Vagina (tissue), 2 donors: ENCODE measurements around the gene ODAM. TPM values are rescaled to one million over a fixed set of nuclear protein-coding genes. Genes with fewer than 3 reads are reported as not detected.
"Not testable (repeated sequence)": the region's sequence is repeated elsewhere in the genome, so short reads cannot be mapped to it uniquely, and the experiment has no call there.

Source experiments
- DNase-seq, 2 donors: peaks; one replicate each; pipeline ENCODE4 v3.0.0-alpha.2; 2017; ENCODE audit errors: extremely low spot score in 2 of 2
- H3K27ac ChIP-seq: fragments of 200-600 bp; sonication (generic); one replicate; pipeline ENCODE4 v1.5.1; 2019
- H3K27me3 ChIP-seq: fragments of 200-600 bp; sonication (generic); one replicate; pipeline ENCODE4 v1.5.1; 2019
- H3K36me3 ChIP-seq, 2 donors: fragments of 200-600 bp; sonication (generic); one replicate each; pipeline ENCODE4 v1.5.1; 2017 to 2019
- H3K4me1 ChIP-seq: fragments of 200-600 bp; sonication (generic); one replicate; pipeline ENCODE4 v1.5.1; 2019
- H3K4me3 ChIP-seq, 2 donors: fragments of 200-600 bp; sonication (generic); 1 replicate in 1 of 2; 2 replicates in 1 of 2; pipeline ENCODE4 v1.5.1; 2016 to 2019
- H3K9me3 ChIP-seq: fragments of 200-600 bp; sonication (generic); one replicate; pipeline ENCODE4 v1.5.1; 2019
- POLR2A ChIP-seq, 2 donors: fragments of 450-650 bp; IDR thresholded peaks; one replicate each; pipeline ENCODE4 v1.6.1; 2017; ENCODE audit warnings: antibody characterized with exemption in 2 of 2, mild to moderate bottlenecking in 2 of 2, moderate library complexity in 2 of 2
- POLR2AphosphoS5 ChIP-seq, 2 donors: sonication (generic); formaldehyde crosslinking; IDR thresholded peaks; one replicate each; pipeline ENCODE4 v1.9.0; 2017; ENCODE audit warnings: antibody characterized with exemption in 2 of 2, mild to moderate bottlenecking in 2 of 2, low read depth in 1 of 2; ENCODE audit not compliant: insufficient read depth in 1 of 2
- intact Hi-C: fragments of 100-400 bp; cut with DNase I; formaldehyde crosslinking; loops from one replicate; pipeline ENCODE4 v1.15.1; 2023
- total RNA-seq: library from RNA; depleted of rRNA; stranded (reverse); fragments of >200 nt; gene quantifications from one replicate; pipeline ENCODE4 v1.2.3, GENCODE V29; 2016
- TF ChIP-seq, protein P1 (sequence below), 3 experiments: fragments of 450-650 bp in 2 of 3; fragments of 200-600 bp in 1 of 3; sonication (generic) in 1 of 3; IDR thresholded peaks; one replicate each; pipeline ENCODE4 v1.5.1; 2017 to 2019; ENCODE audit warnings: antibody characterized with exemption in 3 of 3, mild to moderate bottlenecking in 2 of 3, moderate library complexity in 2 of 3

The ODAM gene
- total RNA-seq, 1 donor from 2014 or later: not detected

DNA sequence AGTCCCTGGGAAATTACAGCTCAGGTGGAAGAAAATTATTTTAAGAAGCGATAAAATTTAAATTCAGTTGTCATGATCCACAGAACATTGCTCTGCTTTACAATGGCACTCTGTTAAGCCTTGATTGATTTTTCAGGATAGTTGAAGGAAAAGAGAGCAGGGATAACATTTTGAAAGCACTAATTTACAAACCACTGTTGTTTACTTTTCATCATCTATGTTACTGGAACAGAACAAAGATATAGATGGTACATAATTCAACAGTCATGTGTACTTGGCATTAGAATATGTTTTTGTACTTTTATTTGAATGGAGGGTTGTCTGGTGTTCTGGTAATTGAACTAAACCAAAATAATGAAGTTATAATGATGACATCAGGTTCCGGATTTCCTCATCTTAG, 2.6 kb upstream of the ODAM start:
- intact Hi-C loops: no loop called here
- H3K27ac ChIP-seq: no peak overlapping the region
- no peaks in the 10 kb centered on the region for H3K9me3 ChIP-seq
- no peak overlapping the region for H3K4me3 ChIP-seq
- no peaks in the 10 kb centered on the region for H3K36me3 ChIP-seq
- no peak for DNase-seq
- no peaks in the 10 kb centered on the region for H3K4me1 ChIP-seq
- H3K27me3 ChIP-seq: no peaks in the 10 kb centered on the region
- no peak for TF ChIP-seq POLR2AphosphoS5 (IDR thresholded peaks at IDR 0.05; ENCODE audit: insufficient read depth in 1 of 2, low read depth in 1 of 2)
- TF ChIP-seq, protein P1, sequence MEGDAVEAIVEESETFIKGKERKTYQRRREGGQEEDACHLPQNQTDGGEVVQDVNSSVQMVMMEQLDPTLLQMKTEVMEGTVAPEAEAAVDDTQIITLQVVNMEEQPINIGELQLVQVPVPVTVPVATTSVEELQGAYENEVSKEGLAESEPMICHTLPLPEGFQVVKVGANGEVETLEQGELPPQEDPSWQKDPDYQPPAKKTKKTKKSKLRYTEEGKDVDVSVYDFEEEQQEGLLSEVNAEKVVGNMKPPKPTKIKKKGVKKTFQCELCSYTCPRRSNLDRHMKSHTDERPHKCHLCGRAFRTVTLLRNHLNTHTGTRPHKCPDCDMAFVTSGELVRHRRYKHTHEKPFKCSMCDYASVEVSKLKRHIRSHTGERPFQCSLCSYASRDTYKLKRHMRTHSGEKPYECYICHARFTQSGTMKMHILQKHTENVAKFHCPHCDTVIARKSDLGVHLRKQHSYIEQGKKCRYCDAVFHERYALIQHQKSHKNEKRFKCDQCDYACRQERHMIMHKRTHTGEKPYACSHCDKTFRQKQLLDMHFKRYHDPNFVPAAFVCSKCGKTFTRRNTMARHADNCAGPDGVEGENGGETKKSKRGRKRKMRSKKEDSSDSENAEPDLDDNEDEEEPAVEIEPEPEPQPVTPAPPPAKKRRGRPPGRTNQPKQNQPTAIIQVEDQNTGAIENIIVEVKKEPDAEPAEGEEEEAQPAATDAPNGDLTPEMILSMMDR (IDR thresholded peaks at IDR 0.05): no peak
- no peak for TF ChIP-seq POLR2A (IDR thresholded peaks at IDR 0.05)

DNA sequence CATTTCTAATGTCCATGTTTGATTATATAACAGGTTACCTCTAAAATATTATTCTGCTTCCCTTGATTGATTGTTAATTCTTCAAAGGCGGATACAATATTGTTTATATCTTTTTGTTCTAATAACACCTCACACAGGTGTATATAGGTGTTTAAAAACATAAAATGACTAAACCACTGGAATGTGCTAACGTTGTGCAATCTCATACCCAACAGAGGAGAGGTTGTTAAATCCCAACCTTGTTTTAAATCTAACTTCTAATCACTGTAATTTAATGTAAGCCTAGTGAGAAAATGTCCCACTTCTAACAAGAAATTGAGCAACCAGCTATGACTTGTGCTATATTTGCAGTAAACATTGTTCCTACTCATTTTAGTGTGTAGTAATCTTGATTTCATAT, 1.3 kb downstream of the ODAM start:
- no peaks in the 10 kb centered on the region for H3K27me3 ChIP-seq
- H3K4me1 ChIP-seq: no peaks in the 10 kb centered on the region
- no peak overlapping the region for H3K27ac ChIP-seq
- no peak for DNase-seq
- intact Hi-C loops: no loop called here
- TF ChIP-seq POLR2AphosphoS5 (IDR thresholded peaks at IDR 0.05; ENCODE audit: insufficient read depth in 1 of 2, low read depth in 1 of 2) (no peak), POLR2A (IDR thresholded peaks at IDR 0.05) (no peak)
- TF ChIP-seq, protein P1 (IDR thresholded peaks at IDR 0.05): no peak
- no peaks in the 10 kb centered on the region for H3K9me3 ChIP-seq
- H3K36me3 ChIP-seq: no peaks in the 10 kb centered on the region
- H3K4me3 ChIP-seq: no peak overlapping the region

- Histone ChIP-seq H3K4me3 (no peak overlapping the region), H3K36me3 (no peaks in the 10 kb centered on the region), H3K27me3 (no peaks in the 10 kb centered on the region), H3K27ac (no peak overlapping the region), H3K9me3 (no peaks in the 10 kb centered on the region), H3K4me1 (no peaks in the 10 kb centered on the region)
- TF ChIP-seq POLR2A (IDR thresholded peaks at IDR 0.05) (no peak), POLR2AphosphoS5 (IDR thresholded peaks at IDR 0.05; ENCODE audit: insufficient read depth in 1 of 2, low read depth in 1 of 2) (no peak)
- TF ChIP-seq, protein P1 (IDR thresholded peaks at IDR 0.05): no peak
- intact Hi-C loops: no loop called here
- no peak for DNase-seq
Observed at GRCh38 chr4:70197842-70198241, 2.3 kb downstream of the ODAM start.

GRCh38 chr4:70203601-70204000, 8.1 kb downstream of the ODAM start:
- Histone ChIP-seq H3K36me3 (no peaks in the 10 kb centered on the region), H3K9me3 (no peaks in the 10 kb centered on the region), H3K4me3 (no peak overlapping the region), H3K27me3 (no peaks in the 10 kb centered on the region), H3K4me1 (no peaks in the 10 kb centered on the region), H3K27ac (no peak overlapping the region)
- TF ChIP-seq POLR2A (IDR thresholded peaks at IDR 0.05) (no peak), POLR2AphosphoS5 (IDR thresholded peaks at IDR 0.05; ENCODE audit: insufficient read depth in 1 of 2, low read depth in 1 of 2) (no peak)
- TF ChIP-seq, protein P1 (IDR thresholded peaks at IDR 0.05): no peak
- intact Hi-C loops: no loop called here
- no peak for DNase-seq

DNA sequence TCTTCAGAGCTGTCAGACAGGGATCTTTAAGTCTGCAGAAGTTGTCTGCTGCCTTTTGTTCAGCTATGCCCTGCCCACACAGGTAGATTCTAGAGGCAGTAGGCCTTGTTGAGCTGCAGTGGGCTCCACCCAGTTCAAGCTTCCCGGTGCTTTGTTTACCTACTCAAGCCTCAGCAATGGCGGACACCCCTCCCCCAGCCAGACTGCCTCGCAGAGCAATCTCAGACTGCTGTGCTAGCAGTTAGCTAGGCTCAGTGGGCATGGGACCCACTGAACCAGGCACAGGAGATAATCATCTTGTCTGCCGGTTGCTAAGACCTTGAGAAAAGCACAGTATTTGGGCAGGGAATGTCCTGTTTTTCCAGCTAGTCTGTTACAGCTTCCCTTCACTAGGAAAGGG, 17.2 kb downstream of the ODAM start:
- H3K27ac ChIP-seq, H3K4me3 ChIP-seq, DNase-seq, H3K9me3 ChIP-seq, intact Hi-C loops, H3K27me3 ChIP-seq, H3K36me3 ChIP-seq, H3K4me1 ChIP-seq: not testable (repeated sequence)

GRCh38 chr4:70216109-70216508, 20.6 kb downstream of the ODAM start:
- H3K9me3 ChIP-seq, H3K4me3 ChIP-seq, H3K27me3 ChIP-seq, H3K4me1 ChIP-seq, H3K36me3 ChIP-seq, intact Hi-C loops, DNase-seq, H3K27ac ChIP-seq: not testable (repeated sequence)

DNA sequence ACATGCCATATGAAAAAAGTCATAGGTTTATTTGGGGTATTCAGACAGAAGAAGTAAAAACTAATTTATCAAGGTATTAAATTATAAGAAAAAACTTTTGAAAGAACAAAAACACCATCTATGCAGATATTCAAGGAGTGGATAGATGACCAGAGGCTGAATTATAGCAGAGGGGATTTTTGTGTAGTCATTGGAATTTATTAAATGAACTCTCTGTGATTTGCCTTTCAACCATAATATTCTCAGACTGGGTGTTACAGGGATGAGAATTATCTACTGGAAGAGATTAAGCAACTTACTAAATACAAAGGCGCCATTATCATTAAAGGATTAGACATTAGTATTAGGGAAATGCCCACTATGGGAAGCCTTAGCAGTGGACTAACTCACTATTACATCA, 21.0 kb downstream of the ODAM start:
- H3K4me1 ChIP-seq, H3K27ac ChIP-seq, intact Hi-C loops, H3K36me3 ChIP-seq, H3K4me3 ChIP-seq, H3K27me3 ChIP-seq, DNase-seq, H3K9me3 ChIP-seq: not testable (repeated sequence)

- H3K9me3 ChIP-seq, DNase-seq, intact Hi-C loops, H3K4me1 ChIP-seq, H3K4me3 ChIP-seq, H3K27me3 ChIP-seq, H3K27ac ChIP-seq, H3K36me3 ChIP-seq: not testable (repeated sequence)
Observed at GRCh38 chr4:70221389-70221788, 25.9 kb downstream of the ODAM start.

- intact Hi-C loops, H3K27me3 ChIP-seq, H3K36me3 ChIP-seq, DNase-seq, H3K9me3 ChIP-seq, H3K4me3 ChIP-seq, H3K27ac ChIP-seq, H3K4me1 ChIP-seq: not testable (repeated sequence)
Observed at GRCh38 chr4:70221818-70222217, 26.3 kb downstream of the ODAM start.
